ENCODE data around the gene TRAPPC12. TPM values are rescaled to one million over a fixed set of nuclear protein-coding genes. Genes with fewer than 3 reads are reported as not detected.

The TRAPPC12 gene
- total RNA-seq (ENCODE audit: low replicate concordance) = 42.7 and 62.7 TPM in 2 replicates

GRCh38 chr2:3379647-3380534, at the start of gene TRAPPC12:
TRAPPC12 (plus strand) TSS chr2:3379694; CDS start chr2:3387624, 7,930 bp downstream.
- peak within 1 kb of the TSS; percentile 95 for H3K4me3 ChIP-seq (ENCODE audit: low read depth, low read length)
- DNase-seq (ENCODE audit: low read depth) = peak; percentile 79
- TF ChIP-seq, protein P1, sequence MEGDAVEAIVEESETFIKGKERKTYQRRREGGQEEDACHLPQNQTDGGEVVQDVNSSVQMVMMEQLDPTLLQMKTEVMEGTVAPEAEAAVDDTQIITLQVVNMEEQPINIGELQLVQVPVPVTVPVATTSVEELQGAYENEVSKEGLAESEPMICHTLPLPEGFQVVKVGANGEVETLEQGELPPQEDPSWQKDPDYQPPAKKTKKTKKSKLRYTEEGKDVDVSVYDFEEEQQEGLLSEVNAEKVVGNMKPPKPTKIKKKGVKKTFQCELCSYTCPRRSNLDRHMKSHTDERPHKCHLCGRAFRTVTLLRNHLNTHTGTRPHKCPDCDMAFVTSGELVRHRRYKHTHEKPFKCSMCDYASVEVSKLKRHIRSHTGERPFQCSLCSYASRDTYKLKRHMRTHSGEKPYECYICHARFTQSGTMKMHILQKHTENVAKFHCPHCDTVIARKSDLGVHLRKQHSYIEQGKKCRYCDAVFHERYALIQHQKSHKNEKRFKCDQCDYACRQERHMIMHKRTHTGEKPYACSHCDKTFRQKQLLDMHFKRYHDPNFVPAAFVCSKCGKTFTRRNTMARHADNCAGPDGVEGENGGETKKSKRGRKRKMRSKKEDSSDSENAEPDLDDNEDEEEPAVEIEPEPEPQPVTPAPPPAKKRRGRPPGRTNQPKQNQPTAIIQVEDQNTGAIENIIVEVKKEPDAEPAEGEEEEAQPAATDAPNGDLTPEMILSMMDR (IDR thresholded peaks at IDR 0.05; ENCODE audit: insufficient read depth, low read length) = peak; percentile 58

DNA sequence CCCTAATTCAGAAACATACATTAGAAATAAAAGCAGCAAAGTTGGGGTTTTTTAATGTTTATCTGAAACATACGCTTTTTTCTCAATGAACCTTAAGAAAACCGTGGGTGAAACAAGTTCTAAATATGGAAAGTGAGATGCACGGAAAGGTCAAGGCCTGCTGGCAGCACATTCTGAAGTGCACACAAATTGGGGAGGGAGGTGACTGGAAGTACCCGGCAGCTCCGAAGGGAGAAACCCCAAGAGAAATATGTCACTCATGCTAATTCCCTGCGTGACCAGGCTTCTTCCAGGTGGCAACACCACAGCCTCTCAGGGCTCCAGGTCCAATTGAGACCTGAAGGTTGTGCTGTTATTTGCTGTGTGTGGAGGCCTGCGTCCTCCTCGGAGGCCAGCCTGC, 47.4 kb upstream of the TRAPPC12 start:
- no peak overlapping the region for H3K4me3 ChIP-seq (ENCODE audit: low read depth, low read length)
- TF ChIP-seq, protein P1 (IDR thresholded peaks at IDR 0.05; ENCODE audit: insufficient read depth, low read length) = no peak
- no peak for DNase-seq (ENCODE audit: low read depth)

DNA sequence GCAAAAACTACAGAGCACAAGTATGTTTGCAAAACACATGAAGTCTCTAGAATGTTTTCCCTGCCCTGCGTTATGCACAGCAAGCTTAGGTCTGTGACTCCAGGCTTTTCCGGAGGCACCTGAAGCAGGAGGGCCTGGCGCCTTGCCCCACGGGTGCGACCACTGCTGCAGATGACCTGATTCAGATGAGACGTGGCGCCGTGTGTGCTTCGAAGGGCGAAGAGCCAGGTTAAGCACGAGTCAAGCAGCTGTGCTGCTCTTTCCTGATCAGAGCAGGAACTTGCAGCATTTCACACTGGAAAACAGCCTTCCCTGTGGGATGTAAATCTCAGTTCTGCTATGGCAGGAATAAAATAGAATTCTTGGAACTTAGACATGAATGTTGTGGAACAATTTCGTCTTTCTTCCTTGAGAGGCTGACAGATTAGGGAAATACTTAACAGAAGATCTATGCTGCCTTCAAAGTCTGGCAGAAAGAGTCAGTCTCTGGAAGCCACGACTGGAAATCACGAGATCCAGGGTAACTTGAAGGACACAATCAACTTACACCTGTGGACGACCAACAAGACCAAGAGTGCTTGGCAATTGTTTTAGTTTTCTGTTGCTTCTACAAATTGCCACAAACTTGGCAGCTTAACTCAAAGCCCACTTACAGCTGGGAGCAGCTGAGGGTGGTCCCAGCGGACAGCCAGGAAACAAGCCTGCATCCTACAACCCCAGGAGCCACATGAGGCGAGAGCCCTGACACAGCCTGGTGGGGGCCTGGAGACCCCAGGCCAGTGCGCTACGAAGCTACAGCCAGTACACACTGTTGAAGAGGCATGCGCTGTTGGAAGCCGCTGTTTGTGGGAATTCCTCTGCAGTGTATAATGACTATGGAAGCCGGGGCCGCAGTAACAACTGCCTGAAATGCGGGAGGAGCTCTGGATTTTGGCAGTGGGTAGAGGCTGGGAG, 44.8 kb upstream of the TRAPPC12 start:
- no peak overlapping the region for H3K4me3 ChIP-seq (ENCODE audit: low read depth, low read length)
- TF ChIP-seq, protein P1 (IDR thresholded peaks at IDR 0.05; ENCODE audit: insufficient read depth, low read length) = no peak
- peak; percentile 28 for DNase-seq (ENCODE audit: low read depth)

DNA sequence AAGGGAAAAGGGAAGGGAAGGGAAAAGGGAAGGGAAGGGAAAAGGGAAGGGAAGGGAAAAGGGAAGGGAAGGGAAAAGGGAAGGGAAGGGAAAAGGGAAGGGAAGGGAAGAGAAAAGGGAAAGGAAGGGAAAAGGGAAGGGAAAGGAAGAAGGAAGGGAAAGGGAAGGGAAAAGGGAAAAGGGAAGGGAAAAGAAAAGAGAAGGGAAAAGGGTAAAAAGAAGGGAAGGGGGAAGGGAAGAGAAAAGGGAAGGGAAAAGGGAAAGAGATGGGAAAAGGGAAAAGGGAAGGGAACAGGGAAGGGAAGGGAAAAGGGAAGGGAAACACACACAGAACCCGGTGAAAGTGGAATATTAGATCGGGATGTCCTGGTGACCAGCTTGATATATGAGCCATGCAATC, 42.6 kb upstream of the TRAPPC12 start:
- TF ChIP-seq, protein P1 (IDR thresholded peaks at IDR 0.05; ENCODE audit: insufficient read depth, low read length) = no peak
- DNase-seq (ENCODE audit: low read depth) = no peak
- H3K4me3 ChIP-seq (ENCODE audit: low read depth, low read length) = no peak overlapping the region

DNA sequence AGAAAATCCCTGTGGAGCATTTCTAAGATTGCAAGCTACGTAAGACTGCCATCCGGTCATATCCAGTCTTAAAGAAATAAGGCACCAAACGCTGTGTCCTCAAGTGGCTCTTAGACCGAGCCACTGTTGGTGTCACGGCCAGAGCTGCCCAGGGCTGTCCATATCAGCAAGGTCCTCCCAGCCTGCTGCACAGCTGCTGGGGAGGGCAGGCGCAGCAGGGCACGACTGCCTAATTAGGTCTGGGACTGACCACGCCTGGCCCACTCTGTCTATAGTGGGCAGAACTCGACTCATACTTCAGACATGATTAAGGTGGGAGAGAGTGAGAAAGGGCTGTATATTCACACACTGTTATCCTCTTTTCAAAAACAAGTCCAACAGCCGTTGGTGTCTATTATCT, 41.2 kb upstream of the TRAPPC12 start:
- DNase-seq (ENCODE audit: low read depth) = no peak
- no peak overlapping the region for H3K4me3 ChIP-seq (ENCODE audit: low read depth, low read length)
- TF ChIP-seq, protein P1 (IDR thresholded peaks at IDR 0.05; ENCODE audit: insufficient read depth, low read length) = no peak

DNA sequence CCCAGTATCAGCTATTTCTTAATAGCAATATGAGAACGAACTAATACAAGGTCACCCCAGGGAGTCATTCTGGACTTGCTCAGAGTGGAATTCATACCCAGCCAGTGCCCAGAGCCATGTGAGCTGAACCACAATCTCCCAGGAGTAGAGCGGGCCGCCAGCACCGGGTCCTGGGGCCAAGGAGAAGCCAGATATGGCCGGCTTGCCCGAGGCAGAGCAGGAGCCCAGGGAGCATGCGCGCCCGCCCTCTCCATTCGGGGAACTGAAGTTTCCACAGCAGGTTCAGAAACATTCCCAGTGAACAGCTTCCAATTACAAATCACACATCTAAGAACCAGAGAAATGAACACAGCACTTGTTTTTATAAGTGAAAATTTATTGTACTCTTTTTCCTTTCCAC, 39.4 kb upstream of the TRAPPC12 start:
- no peak for DNase-seq (ENCODE audit: low read depth)

More for the DNA sequence above, 39.4 kb upstream of the TRAPPC12 start:
- no peak overlapping the region for H3K4me3 ChIP-seq (ENCODE audit: low read depth, low read length)
- TF ChIP-seq, protein P1 (IDR thresholded peaks at IDR 0.05; ENCODE audit: insufficient read depth, low read length) = no peak

All from fibroblast of the aortic adventitia (primary cell).